K562 (cell line): Measurements from ENCODE around the gene AP3M1. TPM values are rescaled to one million over a fixed set of nuclear protein-coding genes. Genes with fewer than 3 reads are reported as not detected.

Experiments used
- ATAC-seq: fragments of 200-7000 bp; cut with Tn5 transposase; 3 replicates; pipeline ENCODE4 v1.9.1; 2020; ENCODE audit warnings: moderate library complexity
- BruUV-seq: library from RNA; stranded (reverse); fragments of 400-500 nt; replicated peaks from 2 replicates; lab custom pipeline; 2021; lab: Mats Ljungman, UMichigan
- CTCF ChIA-PET: fragments of 300-600 bp; formaldehyde crosslinking; extraction: SDS; loops from one replicate; lab custom pipeline; 2021; ENCODE audit warnings: low intra/inter-chr PET ratio; lab: Yijun Ruan, JAX
- POLR2A ChIA-PET: fragments of 300-600, 350-650 bp; sonication (Branson Sonifier 250); formaldehyde crosslinking; extraction: SDS; loops from one replicate; lab custom pipeline; 2021; ENCODE audit warnings: antibody characterized with exemption, inconsistent platforms; lab: Yijun Ruan, JAX
- DNase-seq, 4 experiments: peaks; one replicate each; pipeline versions ENCODE4 v3.0.0 to v3.0.0-alpha.2; 2011 to 2018; ENCODE audit warnings: low spot score in 3 of 4, mixed read lengths in 3 of 4; ENCODE audit errors: extremely low read depth in 1 of 4
- FAIRE-seq: peaks from 2 replicates; lab custom pipeline; 2011; peaks lifted over from hg19 to GRCh38; lab: Jason Lieb, UNC
- H2AFZ ChIP-seq: 2 replicates; pipeline ENCODE4 v1.6.0; 2011; ENCODE audit warnings: low read depth, low read length, control low read depth, inconsistent platforms
- H3K27ac ChIP-seq: fragments of 200-600 bp; 3 replicates; pipeline ENCODE4 v1.8.0; 2011; ENCODE audit warnings: low read depth, mild to moderate bottlenecking, control low read depth, inconsistent platforms, low read length, moderate library complexity, mixed read lengths; ENCODE audit errors: extremely low read depth
- H3K27me3 ChIP-seq, 2 experiments: fragments of 300-600 bp in 1 of 2; 2 replicates in 1 of 2; 3 replicates in 1 of 2; pipeline versions ENCODE4 v1.6.0 to v1.8.0; 2011; ENCODE audit warnings: inconsistent platforms in 2 of 2, low read length in 2 of 2, mild to moderate bottlenecking in 1 of 2, mixed read lengths in 1 of 2, moderate library complexity in 1 of 2; ENCODE audit not compliant: control insufficient read depth in 2 of 2, insufficient read depth in 2 of 2
- H3K36me3 ChIP-seq: fragments of 300-600 bp; 3 replicates; pipeline ENCODE4 v1.8.0; 2011; ENCODE audit warnings: mild to moderate bottlenecking, low read length, inconsistent platforms; ENCODE audit not compliant: control insufficient read depth, insufficient read depth
- H3K4me1 ChIP-seq, 2 experiments: fragments of 200-600 bp in 1 of 2; replicated peaks in 1 of 2; 2 replicates in 1 of 2; 3 replicates in 1 of 2; pipeline versions ENCODE4 v1.5.1 to v1.8.0; 2011; ENCODE audit warnings: inconsistent platforms in 2 of 2, low read length in 2 of 2, mild to moderate bottlenecking in 1 of 2, mixed read lengths in 1 of 2, moderate library complexity in 1 of 2; ENCODE audit not compliant: control insufficient read depth in 2 of 2, insufficient read depth in 2 of 2
- H3K4me2 ChIP-seq: 2 replicates; pipeline ENCODE4 v1.6.1; 2011; ENCODE audit warnings: low read length, control low read depth, inconsistent platforms, mixed read lengths; ENCODE audit not compliant: insufficient read depth
- H3K4me3 ChIP-seq: fragments of 200-600 bp; sonication (generic), shearing (Covaris generic); 2 replicates; pipeline ENCODE4 v1.5.1; 2016; ENCODE audit warnings: control low read depth, inconsistent platforms
- H3K79me2 ChIP-seq: fragments of 200-600 bp; 3 replicates; pipeline ENCODE4 v1.8.0; 2011; ENCODE audit warnings: low read length, inconsistent platforms; ENCODE audit not compliant: control insufficient read depth, insufficient read depth
- H3K9ac ChIP-seq, 2 experiments: 2 replicates each; pipeline versions ENCODE4 v1.6.0 to v1.6.1; 2011; ENCODE audit warnings: low read depth in 2 of 2, low read length in 2 of 2, control low read depth in 1 of 2, inconsistent platforms in 1 of 2, mild to moderate bottlenecking in 1 of 2, mixed read lengths in 1 of 2; ENCODE audit not compliant: insufficient read depth in 1 of 2
- H3K9me1 ChIP-seq: one replicate; pipeline ENCODE4 v1.6.0; 2011; ENCODE audit warnings: inconsistent platforms, mild to moderate bottlenecking, low read length, moderate library complexity; ENCODE audit not compliant: control insufficient read depth, insufficient read depth
- H3K9me3 ChIP-seq: replicated peaks from 2 replicates; pipeline ENCODE4 v1.5.1; 2011; ENCODE audit warnings: low read depth, low read length, inconsistent platforms; ENCODE audit not compliant: control insufficient read depth, insufficient read depth
- H4K20me1 ChIP-seq: replicated peaks from 2 replicates; pipeline ENCODE4 v1.6.1; 2011; ENCODE audit warnings: low read length, inconsistent platforms, mixed read lengths; ENCODE audit not compliant: control insufficient read depth, insufficient read depth
- AFF1 ChIP-seq, 2 experiments: fragments of 450-650 bp; IDR thresholded peaks; 2 replicates each; pipeline ENCODE4 v1.6.1; 2018; ENCODE audit warnings: mild to moderate bottlenecking in 2 of 2, low read depth in 1 of 2; ENCODE audit not compliant: partially characterized antibody in 2 of 2
- HDAC1 ChIP-seq, 2 experiments: fragments of 450-650 bp; IDR thresholded peaks; 2 replicates each; pipeline ENCODE4 v1.6.1; 2016 to 2017; ENCODE audit warnings: inconsistent platforms in 1 of 2, mild to moderate bottlenecking in 1 of 2, moderate library complexity in 1 of 2
- MTA1 ChIP-seq: fragments of 450-650 bp; IDR thresholded peaks from 2 replicates; pipeline ENCODE4 v1.6.1; 2017; ENCODE audit warnings: borderline replicate concordance
- NFIC ChIP-seq: fragments of 450-650 bp; IDR thresholded peaks from 2 replicates; pipeline ENCODE4 v1.6.1; 2017; ENCODE audit warnings: mild to moderate bottlenecking, inconsistent platforms
- PYGO2 ChIP-seq: fragments of 450-650 bp; IDR thresholded peaks from 2 replicates; pipeline ENCODE4 v1.6.1; 2016; ENCODE audit warnings: mild to moderate bottlenecking, missing genetic modification characterization, moderate library complexity, missing compliant biosample characterization
- SMARCA4 ChIP-seq: fragments of 450-650 bp; IDR thresholded peaks from 2 replicates; pipeline ENCODE4 v1.6.1; 2016
- SMARCE1 ChIP-seq: fragments of 450-650 bp; IDR thresholded peaks from 2 replicates; pipeline ENCODE4 v1.7.1; 2016; ENCODE audit warnings: mild to moderate bottlenecking
- SNIP1 ChIP-seq: fragments of 450-650 bp; IDR thresholded peaks from 2 replicates; pipeline ENCODE4 v1.7.1; 2017; ENCODE audit warnings: low read depth, mild to moderate bottlenecking
- SP1 ChIP-seq: sonication (generic); formaldehyde crosslinking; IDR thresholded peaks from 2 replicates; pipeline ENCODE4 v1.8.1; 2022; ENCODE audit warnings: mild to moderate bottlenecking, missing genetic modification reagents
- TEAD2 ChIP-seq: fragments of 450-650 bp; IDR thresholded peaks from 2 replicates; pipeline ENCODE4 v1.6.1; 2016; ENCODE audit warnings: missing genetic modification characterization, control low read depth, missing compliant biosample characterization
- ZBTB26 ChIP-seq: fragments of 450-650 bp; formaldehyde crosslinking; IDR thresholded peaks from 2 replicates; pipeline ENCODE4 v1.4.0; 2022; ENCODE audit warnings: missing genetic modification characterization
- WGBS: fragments of 100-300 bp; shearing (Covaris generic); methylation state at CpG from one replicate; pipeline ENCODE4 v1.1.6; 2016; ENCODE audit warnings: low coverage, mixed read lengths; ENCODE audit not compliant: insufficient coverage; ENCODE audit errors: missing lambda C conversion rate; 5-methylcytosine and 5-hydroxymethylcytosine counted together
- in situ Hi-C: fragments of 300-500 bp; cut with MboI; formaldehyde crosslinking; loops from 4 replicates; pipeline ENCODE4 v1.15.0; 2018; ENCODE audit warnings: inconsistent platforms, mixed read lengths
- intact Hi-C: fragments of 100-400 bp; cut with micrococcal nuclease; formaldehyde crosslinking; loops from 2 replicates; pipeline ENCODE4 v1.14.2; 2022
- polyA plus RNA-seq, 8 experiments: library from polyadenylated mRNA; depleted of rRNA in 4 of 8; stranded (reverse) in 5 of 8; unstranded in 3 of 8; fragments of >200 nt; fragmentation: Nextera tagmentation in 2 of 8; fragmentation: Illumina TruSeq in 1 of 8; extraction: Ambion mirVana in 2 of 8; extraction: Trizol in 1 of 8; gene quantifications; 2 replicates each; pipeline versions ENCODE4 v1.2.1 to v1.2.3, GENCODE V29; 2011 to 2014; ENCODE audit warnings: inconsistent platforms in 1 of 8, missing spikeins in 1 of 8
- total RNA-seq, 7 experiments: library from RNA; depleted of rRNA in 6 of 7; stranded (reverse); fragments of >200 nt in 6 of 7; fragmentation: Illumina TruSeq in 2 of 7; extraction: Trizol in 2 of 7; gene quantifications; 2 replicates each; pipeline versions ENCODE4 v1.2.1 to v1.2.3, GENCODE V29; 2011 to 2021; ENCODE audit warnings: low replicate concordance in 1 of 7

AP3M1 gene
- total and polyA plus RNA-seq, 9 of the 15 experiments (the other 6 are each of a cell fraction or from before 2014, with no cell fraction given), result 44.3 to 135 (median 67.6) TPM

- no peak for TF ChIP-seq SNIP1
- TF ChIP-seq NFIC, result no peak
Observed at GRCh38 chr10:74174521-74174920, 23.9 kb upstream of the AP3M1 start (continued).

- no peak for FAIRE-seq
- TF ChIP-seq HDAC1 (IDR thresholded peaks at IDR 0.05) (peak in 1 of 2 experiments; percentile 36; a peak in 1 of 4 replicates), PYGO2 (tag) (no peak), SMARCA4 (0 out of 2 replicates have a peak, but pooled peaks have one; percentile 27), SMARCE1 (peak; percentile 19; the same call in 1 of the 2 replicates), TEAD2 (tag) (no peak), AFF1 (IDR thresholded peaks at IDR 0.05; ENCODE audit: low read depth in 1 of 2, partially characterized antibody in 2 of 2) (peak in 1 of 2 experiments; percentile 47), ZBTB26 (CRISPR knock-in tag) (0 out of 2 replicates have a peak, but pooled peaks have one; percentile 44), MTA1 (peak; percentile 56; the same call in 1 of the 2 replicates), SP1 (CRISPR knock-in tag) (no peak)
- H3K36me3 ChIP-seq, result 0 out of 3 replicates have a peak, but pooled peaks cover 4% of the 10 kb centered on the region
- ChIA-PET POLR2A (interaction anchor here (0.7 to 1.6 kb wide), 5 partner anchors 10 to 21 kb away, joined by 3 to 8 read pairs (median 3); partner anchors contain the start of genes ADK and AP3M1), CTCF (no interaction called here)
- 81% methylated on average over 2 of the region's 2 CpGs for WGBS
- H3K27ac ChIP-seq, result no peak overlapping the region
- intact Hi-C loops (no loop called here), in situ Hi-C loops (no loop called here)
- no peaks in the 10 kb centered on the region for H3K27me3 ChIP-seq
- DNase-seq, result no peak
- ATAC-seq, result no peak
- H3K79me2 ChIP-seq, result peaks cover 16% of the 10 kb centered on the region
- H4K20me1 ChIP-seq, result no peaks in the 10 kb centered on the region
- H2AFZ ChIP-seq, result no peak overlapping the region
- no peak overlapping the region for H3K4me3 ChIP-seq
- no peak overlapping the region for H3K9ac ChIP-seq
- no TSS peak for BruUV-seq
- no peaks in the 10 kb centered on the region for H3K9me3 ChIP-seq
- no peak overlapping the region for H3K4me2 ChIP-seq
- peaks cover 4 to 11% of the 10 kb centered on the region in 2 experiments; a peak in 3 of 5 replicates for H3K4me1 ChIP-seq
- H3K9me1 ChIP-seq, result no peaks in the 10 kb centered on the region
Observed at GRCh38 chr10:74171625-74172024, 21.0 kb upstream of the AP3M1 start.
